ENCODE data around the gene RNF146. TPM values are rescaled to one million over a fixed set of nuclear protein-coding genes. Genes with fewer than 3 reads are reported as not detected.

The RNF146 gene
- total RNA-seq, 2 experiments from 2014 or later = 12.5 to 14.1 TPM

- ChIA-PET POLR2A (interaction anchor here (0.6 to 2.2 kb wide), 9 partner anchors 8 to 1487 kb away, joined by 3 to 16 read pairs (median 10); partner anchors contain the start of genes ECHDC1 and NCOA7), CTCF (interaction anchor here (1.7 to 2.0 kb wide), 2 partner anchors 7 to 248 kb away, joined by 7 to 15 read pairs; no protein-coding TSS in a partner anchor)
- H3K27ac ChIP-seq (ENCODE audit: low read depth in 1 of 2, low read length in 2 of 2) = peak overlapping the region; percentile 87 to 89
- DNase-seq (peak in 4 of 14 experiments; percentile 1 to 29 (median 18)), ATAC-seq (ENCODE audit: poor library complexity) (peak; percentile 10)
- H3K9me3 ChIP-seq (ENCODE audit: control insufficient read depth in 1 of 2, insufficient read depth in 1 of 2, low read length in 2 of 2) = no peaks in the 10 kb centered on the region
- H3K36me3 ChIP-seq (ENCODE audit: insufficient read depth, low read length) = no peaks in the 10 kb centered on the region
- intact Hi-C loops (cut with DNase I, micrococcal nuclease) = loop anchor here (5.0 to 10.0 kb wide), 5 partner anchors 74 to 1483 kb away; partner anchors contain the start of genes ECHDC1 (in 1 of the 2), PTPRK (in 1 of the 2) and TRMT11 (in 1 of the 2)
- Mint-ChIP-seq H3K4me1 (ENCODE audit: low read depth) (peaks cover 62% of the 10 kb centered on the region), H3K9me3 (no peaks in the 10 kb centered on the region), H3K36me3 (ENCODE audit: low read depth) (peaks cover 11% of the 10 kb centered on the region), H3K27ac (peak overlapping the region; percentile 96), H3K4me3 (peak overlapping the region; percentile 98), H3K27me3 (no peaks in the 10 kb centered on the region)
- H3K4me3 ChIP-seq (ENCODE audit: low read length) = peak overlapping the region; percentile 79
- TF ChIP-seq CTCF (IDR thresholded peaks at IDR 0.05) = no peak
- no peaks in the 10 kb centered on the region for H3K27me3 ChIP-seq (ENCODE audit: control insufficient read depth in 1 of 2, insufficient read depth in 2 of 2, low read length in 2 of 2)
- no peaks in the 10 kb centered on the region for H3K4me1 ChIP-seq (ENCODE audit: insufficient read depth, low read length)
Measured at GRCh38 chr6:127267646-127268625, 1.3 kb downstream of the RNF146 start.

GRCh38 chr6:127272576-127272975, 5.9 kb downstream of the RNF146 start:
- Histone ChIP-seq H3K9me3 (ENCODE audit: control insufficient read depth in 1 of 2, insufficient read depth in 1 of 2, low read length in 2 of 2) (no peaks in the 10 kb centered on the region), H3K4me3 (ENCODE audit: low read length) (no peak overlapping the region), H3K36me3 (ENCODE audit: insufficient read depth, low read length) (no peaks in the 10 kb centered on the region), H3K27me3 (ENCODE audit: control insufficient read depth in 1 of 2, insufficient read depth in 2 of 2, low read length in 2 of 2) (no peaks in the 10 kb centered on the region), H3K27ac (ENCODE audit: low read depth in 1 of 2, low read length in 2 of 2) (no peak overlapping the region), H3K4me1 (ENCODE audit: insufficient read depth, low read length) (no peaks in the 10 kb centered on the region)
- TF ChIP-seq CTCF (IDR thresholded peaks at IDR 0.05) = no peak
- Mint-ChIP-seq H3K9me3 (no peaks in the 10 kb centered on the region), H3K36me3 (ENCODE audit: low read depth) (peaks cover 2% of the 10 kb centered on the region), H3K27ac (no peak overlapping the region), H3K4me3 (no peak overlapping the region), H3K4me1 (ENCODE audit: low read depth) (peaks cover 62% of the 10 kb centered on the region), H3K27me3 (no peaks in the 10 kb centered on the region)
- intact Hi-C loops (cut with DNase I, micrococcal nuclease) = no loop called here
- CTCF ChIA-PET = interaction anchor here (1.1 kb wide), 1 partner anchor 243 kb away, joined by 4 read pairs; no protein-coding TSS in a partner anchor
- ATAC-seq (ENCODE audit: poor library complexity) = no peak
- DNase-seq = no peak
- POLR2A ChIA-PET = no interaction called here

DNA sequence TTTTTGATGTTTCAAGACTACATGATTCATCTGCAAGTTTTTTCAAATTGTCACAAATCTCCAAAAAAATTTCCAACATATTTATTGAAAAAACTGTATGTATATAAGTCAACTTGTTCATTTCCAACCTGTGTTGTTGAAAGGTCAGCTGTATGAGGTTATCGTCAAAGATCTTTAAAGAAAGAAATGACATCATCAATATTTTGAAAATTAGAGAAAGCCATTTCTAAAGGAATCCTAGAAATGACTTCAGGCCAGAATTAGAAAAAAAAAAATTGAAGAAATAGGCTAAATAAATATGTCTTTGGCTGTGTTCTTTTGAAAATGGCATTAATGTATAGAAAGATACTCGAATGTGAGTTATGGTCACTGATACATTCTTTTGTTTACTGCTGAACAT, 6.8 kb downstream of the RNF146 start:
- no peak overlapping the region for H3K27ac ChIP-seq (ENCODE audit: low read depth in 1 of 2, low read length in 2 of 2)
- Mint-ChIP-seq H3K27ac (no peak overlapping the region), H3K36me3 (ENCODE audit: low read depth) (no peaks in the 10 kb centered on the region), H3K4me1 (ENCODE audit: low read depth) (peaks cover 53% of the 10 kb centered on the region), H3K27me3 (no peaks in the 10 kb centered on the region), H3K9me3 (no peaks in the 10 kb centered on the region), H3K4me3 (no peak overlapping the region)
- H3K4me1 ChIP-seq (ENCODE audit: insufficient read depth, low read length) = no peaks in the 10 kb centered on the region
- ATAC-seq (ENCODE audit: poor library complexity) (no peak), DNase-seq (no peak)
- CTCF ChIA-PET = no interaction called here
- H3K9me3 ChIP-seq (ENCODE audit: control insufficient read depth in 1 of 2, insufficient read depth in 1 of 2, low read length in 2 of 2) = no peaks in the 10 kb centered on the region
- H3K36me3 ChIP-seq (ENCODE audit: insufficient read depth, low read length) = no peaks in the 10 kb centered on the region
- H3K27me3 ChIP-seq (ENCODE audit: control insufficient read depth in 1 of 2, insufficient read depth in 2 of 2, low read length in 2 of 2) = no peaks in the 10 kb centered on the region
- POLR2A ChIA-PET = no interaction called here
- H3K4me3 ChIP-seq (ENCODE audit: low read length) = no peak overlapping the region
- intact Hi-C loops (cut with DNase I, micrococcal nuclease) = no loop called here
- TF ChIP-seq CTCF (IDR thresholded peaks at IDR 0.05) = no peak
